ENCODE measurements around the gene EZH1.

EZH1 gene

GRCh38 chr17:42684929-42685556 is 59.8 kb downstream of the EZH1 start:
- DNase-seq (ENCODE audit: extremely low read depth, low read depth): no peak
- no peak for TF ChIP-seq CTCF (IDR thresholded peaks at IDR 0.05; ENCODE audit: low read depth, low read length)

GRCh38 chr17:42683407-42684034 is 61.3 kb downstream of the EZH1 start:
- DNase-seq (ENCODE audit: extremely low read depth, low read depth): no peak
- no peak for TF ChIP-seq CTCF (IDR thresholded peaks at IDR 0.05; ENCODE audit: low read depth, low read length)

- no peak for TF ChIP-seq CTCF (IDR thresholded peaks at IDR 0.05; ENCODE audit: low read depth, low read length)
- DNase-seq (ENCODE audit: extremely low read depth, low read depth): no peak
These were observed 62.0 kb downstream of the EZH1 start for GRCh38 chr17:42682722-42683403.

- no peak for DNase-seq (ENCODE audit: extremely low read depth, low read depth)
- TF ChIP-seq CTCF (IDR thresholded peaks at IDR 0.05; ENCODE audit: low read depth, low read length): no peak
These were observed 62.7 kb downstream of the EZH1 start, which contains the start of gene CNTNAP1 for GRCh38 chr17:42681976-42682721. Gene CNTNAP1 (plus strand): TSS chr17:42682531. CDS start chr17:42682830, 299 bp downstream.

GRCh38 chr17:42680331-42680808 is 64.5 kb downstream of the EZH1 start:
- no peak for DNase-seq (ENCODE audit: extremely low read depth, low read depth)
- TF ChIP-seq CTCF (IDR thresholded peaks at IDR 0.05; ENCODE audit: low read depth, low read length): no peak

- no peak for DNase-seq (ENCODE audit: extremely low read depth, low read depth)
- TF ChIP-seq CTCF (IDR thresholded peaks at IDR 0.05; ENCODE audit: low read depth, low read length): peak; percentile 52
These were observed 65.1 kb downstream of the EZH1 start for GRCh38 chr17:42679492-42680330.

Measured in AG09319 (cell line).